KOPT-K1 (cell line): ENCODE data around the gene SV2B.

Experiments
- H3K27ac ChIP-seq: fragments of 200-600 bp; sonication (generic); 2 replicates; pipeline ENCODE4 v1.5.1; 2016; ENCODE audit warnings: antibody characterized with exemption, mild to moderate bottlenecking, low read depth, low read length; ENCODE audit not compliant: poor library complexity, severe bottlenecking
- H3K36me3 ChIP-seq: fragments of 200-600 bp; sonication (generic); 2 replicates; pipeline ENCODE4 v1.5.1; 2017; ENCODE audit warnings: antibody characterized with exemption, mild to moderate bottlenecking, low read length, moderate library complexity; ENCODE audit not compliant: insufficient read depth
- H3K9me3 ChIP-seq: fragments of 200-600 bp; sonication (generic); 2 replicates; pipeline ENCODE4 v1.5.1; 2017; ENCODE audit warnings: antibody characterized with exemption, low read length, mild to moderate bottlenecking; ENCODE audit not compliant: insufficient read depth, poor library complexity, severe bottlenecking

Gene SV2B

GRCh38 chr15:91294344-91294743 lies 194.3 kb downstream of the SV2B start:
- Histone ChIP-seq H3K27ac (no peak overlapping the region), H3K9me3 (no peaks in the 10 kb centered on the region), H3K36me3 (no peaks in the 10 kb centered on the region)

- Histone ChIP-seq H3K9me3 (no peaks in the 10 kb centered on the region), H3K27ac (no peak overlapping the region), H3K36me3 (no peaks in the 10 kb centered on the region)
Measured at GRCh38 chr15:91294795-91295194, 194.7 kb downstream of the SV2B start.

GRCh38 chr15:91298101-91298500 lies 198.0 kb downstream of the SV2B start:
- H3K9me3 ChIP-seq, result no peaks in the 10 kb centered on the region
- no peak overlapping the region for H3K27ac ChIP-seq
- no peaks in the 10 kb centered on the region for H3K36me3 ChIP-seq

GRCh38 chr15:91302588-91303439 lies 202.8 kb downstream of the SV2B start:
- peak overlapping the region; percentile 88 for H3K27ac ChIP-seq
- H3K9me3 ChIP-seq, result no peaks in the 10 kb centered on the region
- no peaks in the 10 kb centered on the region for H3K36me3 ChIP-seq

GRCh38 chr15:91304210-91304609 lies 204.2 kb downstream of the SV2B start:
- H3K9me3 ChIP-seq, result no peaks in the 10 kb centered on the region
- H3K36me3 ChIP-seq, result no peaks in the 10 kb centered on the region
- peak overlapping the region; percentile 88 for H3K27ac ChIP-seq

- Histone ChIP-seq H3K27ac (peak overlapping the region; percentile 88), H3K36me3 (no peaks in the 10 kb centered on the region), H3K9me3 (no peaks in the 10 kb centered on the region)
Measured at GRCh38 chr15:91304786-91305185, 204.7 kb downstream of the SV2B start.

- Histone ChIP-seq H3K36me3 (no peaks in the 10 kb centered on the region), H3K9me3 (no peaks in the 10 kb centered on the region), H3K27ac (peak overlapping the region; percentile 88)
Measured at GRCh38 chr15:91306144-91306543, 206.1 kb downstream of the SV2B start.

GRCh38 chr15:91307601-91308000 lies 207.5 kb downstream of the SV2B start:
- peak overlapping the region; percentile 88 for H3K27ac ChIP-seq
- H3K9me3 ChIP-seq, result no peaks in the 10 kb centered on the region

GRCh38 chr15:91308199-91308598 lies 208.1 kb downstream of the SV2B start:
- H3K27ac ChIP-seq, result peak overlapping the region; percentile 88

More at GRCh38 chr15:91307601-91308000, 207.5 kb downstream of the SV2B start:
- H3K36me3 ChIP-seq, result no peaks in the 10 kb centered on the region

GRCh38 chr15:91308855-91309254 lies 208.8 kb downstream of the SV2B start:
- Histone ChIP-seq H3K27ac (peak overlapping the region; percentile 88), H3K36me3 (no peaks in the 10 kb centered on the region), H3K9me3 (no peaks in the 10 kb centered on the region)

More at GRCh38 chr15:91308199-91308598, 208.1 kb downstream of the SV2B start:
- no peaks in the 10 kb centered on the region for H3K36me3 ChIP-seq
- H3K9me3 ChIP-seq, result no peaks in the 10 kb centered on the region

GRCh38 chr15:91311986-91312385 lies 211.9 kb downstream of the SV2B start:
- H3K9me3 ChIP-seq, result no peaks in the 10 kb centered on the region
- H3K36me3 ChIP-seq, result no peaks in the 10 kb centered on the region
- H3K27ac ChIP-seq, result peak overlapping the region; percentile 79

- Histone ChIP-seq H3K27ac (peak overlapping the region; percentile 70), H3K9me3 (no peaks in the 10 kb centered on the region), H3K36me3 (no peaks in the 10 kb centered on the region)
Measured at GRCh38 chr15:91316126-91316525, 216.1 kb downstream of the SV2B start.

- Histone ChIP-seq H3K27ac (peak overlapping the region; percentile 81), H3K9me3 (no peaks in the 10 kb centered on the region), H3K36me3 (no peaks in the 10 kb centered on the region)
Measured at GRCh38 chr15:91318516-91318915, 218.5 kb downstream of the SV2B start.

- peak overlapping the region; percentile 81 for H3K27ac ChIP-seq
- H3K9me3 ChIP-seq, result peaks cover 1% of the 10 kb centered on the region
- H3K36me3 ChIP-seq, result no peaks in the 10 kb centered on the region
Measured at GRCh38 chr15:91318931-91319330, 218.9 kb downstream of the SV2B start.

GRCh38 chr15:91319371-91320059 lies 219.5 kb downstream of the SV2B start:
- Histone ChIP-seq H3K36me3 (no peaks in the 10 kb centered on the region), H3K9me3 (peaks cover 7% of the 10 kb centered on the region), H3K27ac (peak overlapping the region; percentile 81)
